NB4 (cell line): ENCODE results near the gene SIAH3.

ENCODE experiments used
- DNase-seq: peaks from one replicate; pipeline ENCODE4 v3.0.0; 2010; ENCODE audit warnings: low read depth
- H3K4me3 ChIP-seq: one replicate; pipeline ENCODE4 v1.5.1; 2011; ENCODE audit warnings: mild to moderate bottlenecking, low read depth, low read length, moderate library complexity
- MYC ChIP-seq: IDR thresholded peaks from 2 replicates; pipeline ENCODE4 v1.6.1; 2011; ENCODE audit warnings: low read depth, low read length
- POLR2A ChIP-seq: IDR thresholded peaks from 2 replicates; pipeline ENCODE4 v1.6.1; 2011; ENCODE audit warnings: mild to moderate bottlenecking; ENCODE audit not compliant: insufficient read length; ENCODE audit errors: extremely low read depth
- TF ChIP-seq, protein P1 (sequence below): IDR thresholded peaks from one replicate; pipeline ENCODE4 v1.5.1; 2012; ENCODE audit warnings: low read depth, low read length
- TF ChIP-seq, protein P2 (sequence below): IDR thresholded peaks from 2 replicates; pipeline ENCODE4 v1.6.1; 2011; ENCODE audit warnings: low read depth, low read length

SIAH3 gene

DNA sequence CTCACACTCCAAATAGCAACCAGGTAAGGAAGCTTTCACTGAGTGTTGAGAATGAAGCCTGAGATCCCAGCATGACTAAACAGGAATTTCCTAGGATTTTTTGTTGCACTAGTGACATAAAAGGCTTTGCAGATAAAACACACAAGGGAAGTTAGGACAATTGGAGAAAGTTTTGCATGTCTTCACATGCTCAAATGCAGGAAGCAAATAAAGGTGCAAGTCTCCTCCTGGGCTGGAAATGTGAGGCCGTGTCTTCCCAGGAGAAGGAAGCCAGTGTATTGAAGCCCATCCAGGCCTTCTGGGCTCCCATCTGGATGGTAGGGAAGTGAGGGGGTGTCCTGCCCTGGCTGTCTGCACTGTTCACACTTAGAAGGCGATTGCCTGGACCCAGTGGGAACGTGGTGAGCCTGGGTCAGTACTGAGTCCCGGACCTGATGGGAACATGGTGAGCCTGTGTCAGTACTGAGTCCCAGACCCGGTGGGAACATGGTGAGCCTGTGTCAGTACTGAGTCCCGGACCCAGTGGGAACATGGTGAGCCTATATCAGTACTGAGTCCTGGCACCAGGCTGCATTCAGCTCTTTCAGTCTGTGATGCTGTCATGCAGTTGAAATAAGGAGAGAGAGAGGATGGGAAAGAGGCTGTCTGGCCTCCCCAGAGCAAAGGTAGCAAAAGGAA is 38.7 kb downstream of the SIAH3 start:
- no peak for DNase-seq
- no peak overlapping the region for H3K4me3 ChIP-seq
- TF ChIP-seq MYC = no peak
- TF ChIP-seq POLR2A = no peak
- TF ChIP-seq, protein P1, sequence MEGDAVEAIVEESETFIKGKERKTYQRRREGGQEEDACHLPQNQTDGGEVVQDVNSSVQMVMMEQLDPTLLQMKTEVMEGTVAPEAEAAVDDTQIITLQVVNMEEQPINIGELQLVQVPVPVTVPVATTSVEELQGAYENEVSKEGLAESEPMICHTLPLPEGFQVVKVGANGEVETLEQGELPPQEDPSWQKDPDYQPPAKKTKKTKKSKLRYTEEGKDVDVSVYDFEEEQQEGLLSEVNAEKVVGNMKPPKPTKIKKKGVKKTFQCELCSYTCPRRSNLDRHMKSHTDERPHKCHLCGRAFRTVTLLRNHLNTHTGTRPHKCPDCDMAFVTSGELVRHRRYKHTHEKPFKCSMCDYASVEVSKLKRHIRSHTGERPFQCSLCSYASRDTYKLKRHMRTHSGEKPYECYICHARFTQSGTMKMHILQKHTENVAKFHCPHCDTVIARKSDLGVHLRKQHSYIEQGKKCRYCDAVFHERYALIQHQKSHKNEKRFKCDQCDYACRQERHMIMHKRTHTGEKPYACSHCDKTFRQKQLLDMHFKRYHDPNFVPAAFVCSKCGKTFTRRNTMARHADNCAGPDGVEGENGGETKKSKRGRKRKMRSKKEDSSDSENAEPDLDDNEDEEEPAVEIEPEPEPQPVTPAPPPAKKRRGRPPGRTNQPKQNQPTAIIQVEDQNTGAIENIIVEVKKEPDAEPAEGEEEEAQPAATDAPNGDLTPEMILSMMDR = no peak
- TF ChIP-seq, protein P2, sequence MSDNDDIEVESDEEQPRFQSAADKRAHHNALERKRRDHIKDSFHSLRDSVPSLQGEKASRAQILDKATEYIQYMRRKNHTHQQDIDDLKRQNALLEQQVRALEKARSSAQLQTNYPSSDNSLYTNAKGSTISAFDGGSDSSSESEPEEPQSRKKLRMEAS = no peak

DNA sequence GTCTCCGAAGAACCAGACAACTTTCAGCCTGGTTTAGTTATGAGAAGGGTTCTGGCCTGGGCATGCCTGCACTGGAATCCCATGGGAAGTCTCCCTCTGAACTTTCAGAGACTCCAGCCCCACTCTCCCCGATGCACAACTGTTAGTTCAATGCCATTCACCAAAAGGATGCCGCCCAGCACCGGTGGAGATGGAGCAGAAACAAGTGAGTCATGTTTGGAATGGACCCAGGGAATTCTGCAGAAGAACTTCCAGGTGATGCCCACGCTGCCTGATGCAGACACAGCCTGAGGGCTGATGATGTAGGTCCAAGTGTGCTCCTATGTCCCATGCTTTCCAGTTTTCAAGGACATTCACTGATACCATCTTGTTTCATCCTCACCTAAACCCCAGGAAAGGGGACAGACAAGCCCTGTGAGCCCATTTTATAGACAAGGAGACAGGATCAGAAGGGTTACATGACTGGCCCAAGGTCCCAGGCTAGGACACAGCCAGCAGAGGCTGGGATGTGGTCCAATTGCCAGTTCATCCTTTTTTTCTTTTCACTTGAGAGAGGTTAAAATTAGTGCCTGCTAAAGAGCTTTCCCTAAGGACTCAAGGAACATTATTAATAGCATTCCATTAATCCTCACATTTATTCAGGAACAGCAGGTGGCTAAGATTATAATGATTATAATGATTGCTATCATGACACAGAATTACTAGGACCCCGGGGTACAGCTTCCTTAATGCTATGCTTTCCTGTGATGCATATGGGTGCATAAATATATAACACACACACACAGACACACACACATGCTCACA is 39.5 kb downstream of the SIAH3 start:
- no peak for DNase-seq
- TF ChIP-seq POLR2A (no peak), MYC (no peak)
- TF ChIP-seq, protein P1 = no peak
- TF ChIP-seq, protein P2 = no peak

DNA sequence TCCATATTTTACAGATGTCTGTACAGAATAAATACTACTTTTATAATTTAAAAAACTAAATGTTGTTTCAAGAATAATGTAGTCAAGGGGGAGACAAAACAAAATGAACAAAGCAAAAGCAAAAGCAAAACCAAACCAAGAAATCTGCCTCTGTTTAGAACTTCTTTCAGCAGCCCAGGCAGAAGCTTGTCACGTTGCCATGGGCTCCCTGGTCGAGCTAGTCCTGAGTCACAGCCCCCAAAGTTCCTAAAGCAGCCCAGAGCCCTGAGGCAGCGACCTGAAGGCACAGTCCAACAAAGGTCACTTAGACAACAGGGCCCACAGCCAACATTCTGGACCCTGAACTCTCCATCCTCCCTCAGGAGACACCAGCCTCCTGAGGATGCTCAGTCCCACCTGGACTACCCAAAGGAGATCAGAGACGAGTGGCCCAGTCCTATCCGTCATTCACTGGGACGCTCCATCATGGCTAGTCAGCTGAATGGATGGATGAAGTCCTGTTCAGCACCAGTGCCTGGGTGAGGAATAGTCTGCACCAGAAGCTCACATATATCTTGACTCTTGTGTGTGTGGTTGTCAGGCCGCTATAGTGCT is 41.7 kb downstream of the SIAH3 start:
- H3K4me3 ChIP-seq = no peak overlapping the region
- DNase-seq = no peak
- no peak for TF ChIP-seq POLR2A

More for the DNA sequence above, 39.5 kb downstream of the SIAH3 start:
- H3K4me3 ChIP-seq = no peak overlapping the region

DNA sequence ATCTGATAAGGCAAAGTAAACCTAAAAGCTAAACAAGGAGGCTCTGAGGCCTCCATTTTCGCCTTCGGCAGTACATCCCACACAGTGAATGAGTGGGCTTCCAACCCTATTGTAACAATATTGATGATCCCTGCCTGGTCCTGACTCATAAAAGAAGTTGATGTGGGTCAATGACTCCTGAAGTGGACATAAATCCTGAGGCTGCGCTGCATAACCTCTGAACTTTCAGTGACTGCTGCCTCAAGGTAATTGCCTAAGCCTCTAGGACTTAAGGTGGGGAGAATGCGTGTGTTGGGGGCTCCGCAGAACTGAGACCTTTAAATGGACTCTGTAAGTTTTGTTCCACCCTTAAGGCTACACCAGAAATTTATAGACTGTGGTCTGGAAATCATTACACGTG is 42.6 kb downstream of the SIAH3 start:
- no peak overlapping the region for H3K4me3 ChIP-seq
- TF ChIP-seq, protein P1 = no peak
- TF ChIP-seq MYC (no peak), POLR2A (no peak)
- TF ChIP-seq, protein P2 = no peak
- DNase-seq = no peak

DNA sequence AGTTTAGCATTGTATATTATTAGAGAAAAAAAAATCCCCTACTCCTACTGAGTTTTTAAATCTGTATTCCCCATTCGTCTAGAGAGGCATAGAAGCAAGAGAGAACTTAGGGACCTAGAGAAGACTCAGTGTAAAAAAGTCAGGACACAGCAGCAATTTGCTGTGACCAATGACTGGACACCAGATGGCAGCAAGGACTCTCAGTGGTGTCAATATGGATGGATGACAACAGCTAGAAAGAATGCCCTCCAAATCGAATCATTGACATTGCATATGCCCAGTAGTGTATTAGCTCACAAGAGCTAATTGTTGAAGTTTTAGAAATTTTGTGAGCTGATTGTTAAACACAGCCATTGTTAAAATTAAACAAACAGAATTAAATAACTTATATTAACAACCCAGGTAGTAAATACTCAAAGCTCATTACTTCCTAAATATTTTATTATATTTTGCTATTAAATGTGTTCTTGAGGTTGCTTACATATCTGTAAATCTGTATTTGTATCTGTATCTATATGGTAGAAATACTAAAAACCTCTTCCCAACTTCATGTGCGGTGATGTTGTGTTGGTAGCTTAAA is 43.9 kb downstream of the SIAH3 start:
- peak; percentile 75 for DNase-seq
- TF ChIP-seq POLR2A = no peak
- TF ChIP-seq, protein P2 = peak; percentile 52; the same call in 1 of the 2 replicates
- peak; percentile 75 for TF ChIP-seq MYC
- TF ChIP-seq, protein P1 = peak; percentile 79
- no peak overlapping the region for H3K4me3 ChIP-seq

DNA sequence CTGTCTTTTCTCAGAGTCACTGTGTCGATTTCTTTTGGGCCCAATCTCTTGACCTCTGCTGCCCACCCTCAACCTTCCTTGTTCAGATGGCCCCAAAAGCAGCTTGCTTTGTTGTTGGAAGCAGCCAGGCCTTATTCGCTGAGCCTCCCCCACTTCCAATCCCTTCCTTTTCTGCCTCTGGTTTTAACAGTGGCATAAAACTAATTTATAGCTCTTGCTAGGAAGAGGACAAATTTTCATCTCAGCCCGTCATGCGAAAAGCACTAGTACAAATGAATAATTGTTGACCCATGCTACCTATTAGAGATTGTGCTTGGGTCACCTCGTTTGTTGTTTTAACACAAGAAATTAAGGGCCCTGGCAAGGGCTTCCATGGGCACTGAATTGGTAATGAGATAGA is 51.1 kb downstream of the SIAH3 start:
- DNase-seq = no peak
- TF ChIP-seq, protein P2 = no peak
- TF ChIP-seq MYC = no peak
- TF ChIP-seq, protein P1 = no peak
- no peak for TF ChIP-seq POLR2A
- H3K4me3 ChIP-seq = no peak overlapping the region
